K562 treated with DMSO at 1 percent for 48 hours (cell line): ENCODE results near the gene OAF. TPM values are rescaled to one million over a fixed set of nuclear protein-coding genes. Genes with fewer than 3 reads are reported as not detected.

Source experiments
- total RNA-seq: library from RNA; unstranded; fragments of 300-600 nt; gene quantifications from 2 replicates; pipeline ENCODE4 v1.2.3, GENCODE V29; 2022; ENCODE audit warnings: low replicate concordance; ENCODE audit errors: extremely low read depth

OAF gene
- not detected in 2 replicates for total RNA-seq

GRCh38 chr11:120210626-120211521 lies at the start of gene OAF:
OAF (plus strand) TSS chr11:120211032; CDS start chr11:120211280, 248 bp downstream.

DNA sequence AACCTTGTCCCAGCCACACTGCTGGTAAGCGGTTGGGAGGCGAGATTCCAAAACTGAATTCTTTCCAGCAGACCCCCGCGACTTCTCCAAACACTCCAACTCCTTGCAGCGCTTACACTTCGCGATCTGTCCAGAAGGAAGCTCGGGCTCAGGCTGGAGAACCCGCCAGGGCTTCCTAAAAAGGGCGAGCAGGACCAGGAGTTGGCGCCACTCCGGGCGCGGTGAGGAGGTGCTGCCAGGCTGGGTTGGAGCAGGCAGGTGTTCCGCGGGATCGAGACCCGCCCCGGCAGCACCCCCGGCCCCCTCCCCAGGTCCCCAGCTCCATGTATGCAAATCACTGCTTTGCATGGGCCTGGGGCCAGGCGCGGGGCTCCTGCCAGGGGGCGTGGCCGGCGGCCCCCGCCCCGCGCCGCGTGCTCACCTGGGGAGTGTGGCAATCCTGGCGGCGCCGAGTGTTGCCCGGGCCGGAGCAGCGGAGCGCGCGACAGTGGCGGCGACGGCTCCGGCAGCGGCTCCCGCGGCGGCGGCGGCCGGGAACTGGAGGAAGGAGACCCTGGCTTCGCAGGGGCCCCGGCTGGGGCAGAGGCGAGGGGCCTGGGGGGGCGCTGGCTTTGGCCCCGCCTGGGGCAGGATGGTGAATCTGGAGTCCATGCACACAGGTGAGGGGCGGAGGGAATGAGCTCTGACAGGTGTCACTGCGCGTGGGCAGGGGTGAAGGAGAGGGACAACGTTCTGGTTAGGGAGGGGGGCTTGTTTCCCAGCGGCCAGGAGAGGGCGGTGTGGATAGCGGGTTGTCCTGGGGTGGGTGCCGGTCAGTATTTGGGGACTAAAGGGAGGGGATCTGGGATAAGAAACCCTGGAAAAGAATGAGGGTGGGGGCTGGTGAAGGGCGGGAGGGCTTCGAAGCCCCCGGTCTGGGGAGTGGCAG lies 29.1 kb downstream of the OAF start, which contains the start of gene POU2F3:
POU2F3 (plus strand) TSS at position 428 of the 928 bp plus-strand sequence; CDS start at position 632, 204 bp downstream.

Other genes with a start within 250 kb of the OAF start
- not detected in 2 replicates for gene TRIM29, start 72.9 kb upstream of the OAF start, total RNA-seq
- gene POU2F3, start 29.1 kb downstream of the OAF start, total RNA-seq: not detected in 2 replicates
- not detected in 2 replicates for gene TLCD5, start 114.3 kb downstream of the OAF start, total RNA-seq
- 143 TPM in 1 of 2 replicates, not detected in the other for gene ARHGEF12, start 125.4 kb downstream of the OAF start, total RNA-seq